HG03520 (cell line): ENCODE measurements around the gene TTC7B.

Experiments
- ATAC-seq: cut with Tn5 transposase; IDR thresholded peaks from one replicate; pipeline ENCODE4 v1.9.1; 2021; ENCODE audit warnings: mild to moderate bottlenecking, moderate library complexity; ENCODE audit not compliant: unreplicated experiment

TTC7B gene

GRCh38 chr14:90777358-90777757 lies 38.9 kb downstream of the TTC7B start:
- ATAC-seq = no peak

GRCh38 chr14:90775441-90775840 lies 40.8 kb downstream of the TTC7B start:
- no peak for ATAC-seq

- ATAC-seq = no peak
Measured at GRCh38 chr14:90774316-90774715, 41.9 kb downstream of the TTC7B start.

- no peak for ATAC-seq
Measured at GRCh38 chr14:90773705-90774104, 42.5 kb downstream of the TTC7B start.

GRCh38 chr14:90773196-90773486 lies 43.1 kb downstream of the TTC7B start:
- ATAC-seq = no peak

GRCh38 chr14:90767899-90768298 lies 48.3 kb downstream of the TTC7B start:
- no peak for ATAC-seq

GRCh38 chr14:90760591-90761316 lies 55.5 kb downstream of the TTC7B start:
- ATAC-seq = no peak

GRCh38 chr14:90760078-90760444 lies 56.2 kb downstream of the TTC7B start:
- no peak for ATAC-seq

GRCh38 chr14:90759370-90760077 lies 56.7 kb downstream of the TTC7B start:
- peak; percentile 45 for ATAC-seq

- no peak for ATAC-seq
Measured at GRCh38 chr14:90758959-90759358, 57.3 kb downstream of the TTC7B start.

GRCh38 chr14:90758028-90758889 lies 58.0 kb downstream of the TTC7B start:
- ATAC-seq = peak; percentile 79

GRCh38 chr14:90757452-90757851 lies 58.8 kb downstream of the TTC7B start:
- ATAC-seq = no peak

GRCh38 chr14:90756755-90757345 lies 59.4 kb downstream of the TTC7B start:
- no peak for ATAC-seq

- ATAC-seq = no peak
Measured at GRCh38 chr14:90755661-90756304, 60.4 kb downstream of the TTC7B start.

GRCh38 chr14:90753456-90754005 lies 62.7 kb downstream of the TTC7B start:
- no peak for ATAC-seq

- ATAC-seq = no peak
Measured at GRCh38 chr14:90750701-90751100, 65.5 kb downstream of the TTC7B start.

- no peak for ATAC-seq
Measured at GRCh38 chr14:90750191-90750590, 66.0 kb downstream of the TTC7B start.

GRCh38 chr14:90747909-90748308 lies 68.3 kb downstream of the TTC7B start:
- no peak for ATAC-seq

- ATAC-seq = no peak
Measured at GRCh38 chr14:90743826-90744225, 72.4 kb downstream of the TTC7B start.

- no peak for ATAC-seq
Measured at GRCh38 chr14:90743425-90743824, 72.8 kb downstream of the TTC7B start.

- no peak for ATAC-seq
Measured at GRCh38 chr14:90742729-90743128, 73.5 kb downstream of the TTC7B start.
